Testis (tissue), 3 donors: ENCODE results near the gene CD200. TPM values are rescaled to one million over a fixed set of nuclear protein-coding genes. Genes with fewer than 3 reads are reported as not detected.

Source experiments
- DNase-seq: peaks from one replicate; pipeline ENCODE4 v3.0.0-alpha.2; 2019
- H3K27ac ChIP-seq, 2 donors: fragments of 200-600 bp; sonication (generic); one replicate each; pipeline ENCODE4 v1.5.1; 2019
- H3K27me3 ChIP-seq: fragments of 200-600 bp; sonication (generic); one replicate; pipeline ENCODE4 v1.5.1; 2019
- H3K36me3 ChIP-seq: fragments of 200-600 bp; sonication (generic); one replicate; pipeline ENCODE4 v1.5.1; 2017; ENCODE audit warnings: low read depth; ENCODE audit errors: missing control alignments
- H3K4me1 ChIP-seq: fragments of 200-600 bp; sonication (generic); one replicate; pipeline ENCODE4 v1.5.1; 2019
- H3K4me3 ChIP-seq, 2 donors: fragments of 200-600 bp; sonication (generic); one replicate each; pipeline ENCODE4 v1.5.1; 2017 to 2019
- H3K9me3 ChIP-seq: fragments of 200-600 bp; sonication (generic); one replicate; pipeline ENCODE4 v1.5.1; 2017
- POLR2A ChIP-seq: fragments of 450-650 bp; IDR thresholded peaks from one replicate; pipeline ENCODE4 v1.6.1; 2017; ENCODE audit warnings: antibody characterized with exemption, mild to moderate bottlenecking, moderate library complexity
- WGBS, 2 donors: methylation state at CpG; one replicate each; pipeline ENCODE4 v1.1.5; 2018; 5-methylcytosine and 5-hydroxymethylcytosine counted together
- intact Hi-C: fragments of 100-400 bp; cut with DNase I; formaldehyde crosslinking; loops from one replicate; pipeline ENCODE4 v1.15.1; 2023; ENCODE audit warnings: low total_unique reads
- polyA plus RNA-seq: library from polyadenylated mRNA; stranded (reverse); fragments of 350-450 nt; fragmentation: Illumina TruSeq; extraction: RNeasy Lipid Tissue Mini Kit (QIAGEN cat#74804); gene quantifications from one replicate; pipeline ENCODE4 v1.2.3, GENCODE V29; 2014; ENCODE audit warnings: low read depth, low replicate concordance; ENCODE audit not compliant: insufficient read depth
- total RNA-seq, 2 donors: library from RNA; depleted of rRNA; stranded (reverse); fragments of >200 nt; gene quantifications; one replicate each; pipeline ENCODE4 v1.2.3, GENCODE V29; 2016
- TF ChIP-seq, protein P1 (sequence below), 3 experiments: fragments of 450-650 bp in 2 of 3; fragments of 200-600 bp in 1 of 3; sonication (generic) in 1 of 3; IDR thresholded peaks; one replicate each; pipeline ENCODE4 v1.5.1; 2016 to 2019; ENCODE audit warnings: antibody characterized with exemption in 3 of 3, mild to moderate bottlenecking in 2 of 3, moderate library complexity in 1 of 3

Gene CD200
- total and polyA plus RNA-seq, 3 donors from 2014 or later = 3.4 to 8.5 (median 6.3) TPM

GRCh38 chr3:112341386-112341785 is 8.4 kb downstream of the CD200 start:
- Histone ChIP-seq H3K4me3 (no peak overlapping the region), H3K9me3 (no peaks in the 10 kb centered on the region), H3K27me3 (no peaks in the 10 kb centered on the region), H3K27ac (no peak overlapping the region), H3K4me1 (no peaks in the 10 kb centered on the region), H3K36me3 (no peaks in the 10 kb centered on the region)
- TF ChIP-seq, protein P1, sequence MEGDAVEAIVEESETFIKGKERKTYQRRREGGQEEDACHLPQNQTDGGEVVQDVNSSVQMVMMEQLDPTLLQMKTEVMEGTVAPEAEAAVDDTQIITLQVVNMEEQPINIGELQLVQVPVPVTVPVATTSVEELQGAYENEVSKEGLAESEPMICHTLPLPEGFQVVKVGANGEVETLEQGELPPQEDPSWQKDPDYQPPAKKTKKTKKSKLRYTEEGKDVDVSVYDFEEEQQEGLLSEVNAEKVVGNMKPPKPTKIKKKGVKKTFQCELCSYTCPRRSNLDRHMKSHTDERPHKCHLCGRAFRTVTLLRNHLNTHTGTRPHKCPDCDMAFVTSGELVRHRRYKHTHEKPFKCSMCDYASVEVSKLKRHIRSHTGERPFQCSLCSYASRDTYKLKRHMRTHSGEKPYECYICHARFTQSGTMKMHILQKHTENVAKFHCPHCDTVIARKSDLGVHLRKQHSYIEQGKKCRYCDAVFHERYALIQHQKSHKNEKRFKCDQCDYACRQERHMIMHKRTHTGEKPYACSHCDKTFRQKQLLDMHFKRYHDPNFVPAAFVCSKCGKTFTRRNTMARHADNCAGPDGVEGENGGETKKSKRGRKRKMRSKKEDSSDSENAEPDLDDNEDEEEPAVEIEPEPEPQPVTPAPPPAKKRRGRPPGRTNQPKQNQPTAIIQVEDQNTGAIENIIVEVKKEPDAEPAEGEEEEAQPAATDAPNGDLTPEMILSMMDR (IDR thresholded peaks at IDR 0.05) = no peak
- no peak for TF ChIP-seq POLR2A
- no peak for DNase-seq
- 86 to 92% methylated on average over 2 of the region's 2 CpGs for WGBS, 2 donors
- intact Hi-C loops = no loop called here

- no peaks in the 10 kb centered on the region for H3K9me3 ChIP-seq
- H3K4me1 ChIP-seq = no peaks in the 10 kb centered on the region
- intact Hi-C loops = no loop called here
- TF ChIP-seq, protein P1 (IDR thresholded peaks at IDR 0.05) = no peak
- TF ChIP-seq POLR2A = no peak
- DNase-seq = no peak
- no peaks in the 10 kb centered on the region for H3K36me3 ChIP-seq
- 78 to 80% methylated on average over 2 of the region's 2 CpGs for WGBS, 2 donors
- H3K4me3 ChIP-seq = no peak overlapping the region
- no peak overlapping the region for H3K27ac ChIP-seq
- H3K27me3 ChIP-seq = no peaks in the 10 kb centered on the region
Observed at GRCh38 chr3:112345681-112346080, 12.7 kb downstream of the CD200 start.

GRCh38 chr3:112346491-112347122 is 13.7 kb downstream of the CD200 start:
- no peaks in the 10 kb centered on the region for H3K36me3 ChIP-seq
- H3K9me3 ChIP-seq = no peaks in the 10 kb centered on the region
- no peaks in the 10 kb centered on the region for H3K27me3 ChIP-seq
- H3K27ac ChIP-seq = no peak overlapping the region
- no peak for DNase-seq
- WGBS, 2 donors = 71 to 81% methylated on average over 3 of the region's 3 CpGs
- no peaks in the 10 kb centered on the region for H3K4me1 ChIP-seq
- no peak for TF ChIP-seq POLR2A
- TF ChIP-seq, protein P1 (IDR thresholded peaks at IDR 0.05) = no peak
- no peak overlapping the region for H3K4me3 ChIP-seq
- intact Hi-C loops = no loop called here

- no peak for DNase-seq
- no peak overlapping the region for H3K4me3 ChIP-seq
- no peaks in the 10 kb centered on the region for H3K27me3 ChIP-seq
- H3K9me3 ChIP-seq = no peaks in the 10 kb centered on the region
- no peaks in the 10 kb centered on the region for H3K36me3 ChIP-seq
- intact Hi-C loops = no loop called here
- TF ChIP-seq POLR2A = no peak
- TF ChIP-seq, protein P1 (IDR thresholded peaks at IDR 0.05) = no peak
- no peaks in the 10 kb centered on the region for H3K4me1 ChIP-seq
- 90 to 95% methylated on average over 1 of the region's 1 CpG for WGBS, 2 donors
- no peak overlapping the region for H3K27ac ChIP-seq
Observed at GRCh38 chr3:112348943-112349342, 16.0 kb downstream of the CD200 start.

- Histone ChIP-seq H3K27ac (no peak overlapping the region), H3K4me3 (no peak overlapping the region), H3K4me1 (no peaks in the 10 kb centered on the region), H3K36me3 (no peaks in the 10 kb centered on the region), H3K9me3 (no peaks in the 10 kb centered on the region), H3K27me3 (no peaks in the 10 kb centered on the region)
- WGBS, 2 donors = 80 to 84% methylated on average over 6 of the region's 6 CpGs
- no peak for DNase-seq
- intact Hi-C loops = no loop called here
- no peak for TF ChIP-seq POLR2A
- TF ChIP-seq, protein P1 (IDR thresholded peaks at IDR 0.05) = no peak
Observed at GRCh38 chr3:112349557-112349956, 16.6 kb downstream of the CD200 start.
